Hematopoietic multipotent progenitor cell treated with erythropoietin and hydrocortisone succinate and interleukin-3 and kit ligand, for 8 days (in vitro differentiated cells): ENCODE measurements around the gene PLCL2.
"Not testable (repeated sequence)": the region's sequence is repeated elsewhere in the genome, so short reads cannot be mapped to it uniquely, and the experiment has no call there.

Experiments
- DNase-seq: peaks from one replicate; pipeline ENCODE4 v3.0.0-alpha.2; 2015

The PLCL2 gene

GRCh38 chr3:17088602-17089313 is 204.0 kb downstream of the PLCL2 start:
- no peak for DNase-seq

- no peak for DNase-seq
Measured at GRCh38 chr3:17089314-17089700, 204.6 kb downstream of the PLCL2 start.

- DNase-seq = no peak
Measured at GRCh38 chr3:17090280-17090983, 205.7 kb downstream of the PLCL2 start.

- no peak for DNase-seq
Measured at GRCh38 chr3:17091910-17092582, 207.3 kb downstream of the PLCL2 start.

GRCh38 chr3:17092583-17092933 is 207.8 kb downstream of the PLCL2 start:
- no peak for DNase-seq

- DNase-seq = no peak
Measured at GRCh38 chr3:17094551-17094950, 209.8 kb downstream of the PLCL2 start.

GRCh38 chr3:17103579-17103978 is 218.8 kb downstream of the PLCL2 start:
- DNase-seq = no peak

GRCh38 chr3:17106801-17107200 is 222.0 kb downstream of the PLCL2 start:
- not testable (repeated sequence) for DNase-seq

- DNase-seq = no peak
Measured at GRCh38 chr3:17110660-17111396, 226.1 kb downstream of the PLCL2 start.

GRCh38 chr3:17111586-17111985 is 226.8 kb downstream of the PLCL2 start:
- no peak for DNase-seq

GRCh38 chr3:17115186-17115585 is 230.4 kb downstream of the PLCL2 start:
- no peak for DNase-seq

- no peak for DNase-seq
Measured at GRCh38 chr3:17116007-17116600, 231.3 kb downstream of the PLCL2 start.

GRCh38 chr3:17118771-17119170 is 234.0 kb downstream of the PLCL2 start:
- DNase-seq = no peak

- peak; percentile 22 for DNase-seq
Measured at GRCh38 chr3:17119201-17120072, 234.7 kb downstream of the PLCL2 start.

- no peak for DNase-seq
Measured at GRCh38 chr3:17120115-17120514, 235.4 kb downstream of the PLCL2 start.

GRCh38 chr3:17121336-17121735 is 236.6 kb downstream of the PLCL2 start:
- DNase-seq = no peak

- DNase-seq = no peak
Measured at GRCh38 chr3:17122758-17123157, 238.0 kb downstream of the PLCL2 start.

GRCh38 chr3:17125738-17126442 is 241.1 kb downstream of the PLCL2 start:
- DNase-seq = no peak

- DNase-seq = not testable (repeated sequence)
Measured at GRCh38 chr3:17128671-17129070, 243.9 kb downstream of the PLCL2 start.

- DNase-seq = no peak
Measured at GRCh38 chr3:17129556-17129955, 244.8 kb downstream of the PLCL2 start.

- DNase-seq = no peak
Measured at GRCh38 chr3:17130956-17131355, 246.2 kb downstream of the PLCL2 start.
